B cell (primary cell): ENCODE results near the gene IL3RA. TPM values are rescaled to one million over a fixed set of nuclear protein-coding genes. Genes with fewer than 3 reads are reported as not detected.
A peak's percentile ranks its signal among the peaks of the same experiment; 100 is the strongest.

Experiments used
- ATAC-seq: fragments of 200-7000 bp; cut with Tn5 transposase; one replicate; pipeline ENCODE4 v1.10.0; 2021; ENCODE audit warnings: low read depth, mild to moderate bottlenecking, moderate number of reproducible peaks, moderate library complexity
- CTCF ChIA-PET: fragments of 350-600 bp; sonication (Branson Sonifier 250); formaldehyde crosslinking; loops from one replicate; lab custom pipeline; 2021; ENCODE audit warnings: antibody characterized with exemption, inconsistent platforms; lab: Charles Lee
- POLR2A ChIA-PET: fragments of 350-600 bp; sonication (Branson Sonifier 250); formaldehyde crosslinking; loops from one replicate; lab custom pipeline; 2021; ENCODE audit warnings: antibody characterized with exemption; lab: Charles Lee
- DNase-seq: peaks from one replicate; pipeline ENCODE4 v3.0.0; 2013
- H2AFZ ChIP-seq: 2 replicates; pipeline ENCODE4 v1.6.1; 2012; ENCODE audit warnings: mild to moderate bottlenecking, low read depth, low read length; ENCODE audit not compliant: insufficient read depth, poor library complexity, severe bottlenecking
- H3K27ac ChIP-seq, 2 donors: 1 replicate in 1 of 2; 2 replicates in 1 of 2; pipeline ENCODE4 v1.5.1; 2012 to 2013; ENCODE audit warnings: low read length in 2 of 2, mild to moderate bottlenecking in 2 of 2, moderate library complexity in 1 of 2
- H3K27me3 ChIP-seq, 4 experiments: fragments of 200-600 bp in 1 of 4; sonication (generic) in 1 of 4; replicated peaks in 1 of 4; 1 replicate in 2 of 4; 2 replicates in 2 of 4; pipeline versions ENCODE4 v1.6.1 to v1.7.0; 2013 to 2016; ENCODE audit warnings: low read length in 3 of 4, mild to moderate bottlenecking in 2 of 4, mixed read lengths in 1 of 4, moderate library complexity in 1 of 4; ENCODE audit not compliant: insufficient read depth in 4 of 4, control insufficient read depth in 3 of 4; ENCODE audit errors: control extremely low read depth in 1 of 4
- H3K36me3 ChIP-seq, 2 experiments: replicated peaks in 1 of 2; 1 replicate in 1 of 2; 2 replicates in 1 of 2; pipeline versions ENCODE4 v1.6.1 to v1.7.1; 2013; ENCODE audit warnings: low read length in 1 of 2; ENCODE audit not compliant: insufficient read depth in 2 of 2, control insufficient read depth in 1 of 2; ENCODE audit errors: control extremely low read depth in 1 of 2, extremely low read depth in 1 of 2
- H3K4me1 ChIP-seq, 2 donors: fragments of 200-600 bp in 1 of 2; sonication (generic) in 1 of 2; 1 replicate in 1 of 2; 2 replicates in 1 of 2; pipeline versions ENCODE4 v1.5.1 to v1.6.1; 2013 to 2017; ENCODE audit warnings: low read length in 2 of 2; ENCODE audit not compliant: control insufficient read depth in 2 of 2, insufficient read depth in 2 of 2
- H3K4me2 ChIP-seq: replicated peaks from 2 replicates; pipeline ENCODE3; 2012; ENCODE audit warnings: mild to moderate bottlenecking, low read depth, low read length; ENCODE audit not compliant: poor library complexity, severe bottlenecking
- H3K4me3 ChIP-seq, 5 experiments: fragments of 200-600 bp in 1 of 5; sonication (generic) in 1 of 5; 1 replicate in 3 of 5; 2 replicates in 2 of 5; pipeline versions ENCODE4 v1.5.1 to v1.7.0; 2011 to 2016; ENCODE audit warnings: low read length in 4 of 5, mild to moderate bottlenecking in 4 of 5, low read depth in 2 of 5, control low read depth in 1 of 5, moderate library complexity in 1 of 5; ENCODE audit not compliant: insufficient read depth in 1 of 5; ENCODE audit errors: control extremely low read depth in 1 of 5, extremely low read depth in 1 of 5
- H3K79me2 ChIP-seq: fragments of 200-600 bp; sonication (generic); one replicate; pipeline ENCODE4 v1.6.0; 2016; ENCODE audit warnings: low read length; ENCODE audit not compliant: control insufficient read depth, insufficient read depth
- H3K9ac ChIP-seq: fragments of 200-600 bp; sonication (generic); 2 replicates; pipeline ENCODE4 v1.6.1; 2017; ENCODE audit warnings: mild to moderate bottlenecking, low read length, moderate library complexity
- H3K9me3 ChIP-seq, 3 donors: one replicate each; pipeline versions ENCODE4 v1.6.1 to v1.7.1; 2013; ENCODE audit warnings: low read length in 2 of 3; ENCODE audit not compliant: control insufficient read depth in 2 of 3, insufficient read depth in 1 of 3; ENCODE audit errors: control extremely low read depth in 1 of 3
- H4K20me1 ChIP-seq: 2 replicates; pipeline ENCODE4 v1.6.0; 2012; ENCODE audit warnings: mild to moderate bottlenecking, low read length; ENCODE audit not compliant: insufficient read depth, control insufficient read depth, poor library complexity, severe bottlenecking
- H3K27ac Mint-ChIP-seq: one replicate; pipeline ENCODE4 v1.8.0; 2021; ENCODE audit warnings: mixed read lengths
- H3K27me3 Mint-ChIP-seq: one replicate; pipeline ENCODE4 v1.8.0; 2021; ENCODE audit warnings: mixed read lengths
- H3K4me1 Mint-ChIP-seq: one replicate; pipeline ENCODE4 v1.8.0; 2021; ENCODE audit warnings: mixed read lengths
- H3K4me3 Mint-ChIP-seq: one replicate; pipeline ENCODE4 v1.8.0; 2021; ENCODE audit warnings: mixed read lengths
- H3K9me3 Mint-ChIP-seq: one replicate; pipeline ENCODE4 v1.8.0; 2022; ENCODE audit warnings: mixed read lengths; ENCODE audit not compliant: insufficient read depth
- CTCF ChIP-seq: fragments of 200-600 bp; IDR thresholded peaks from one replicate; pipeline ENCODE4 v1.8.0; 2022; ENCODE audit warnings: antibody characterized with exemption, mild to moderate bottlenecking
- EZH2 ChIP-seq: IDR thresholded peaks from 2 replicates; pipeline ENCODE4 v1.6.1; 2012; ENCODE audit warnings: borderline replicate concordance, low read depth, mild to moderate bottlenecking, moderate library complexity, low read length; ENCODE audit not compliant: insufficient read depth, poor library complexity, severe bottlenecking
- WGBS: methylation state at CpG from one replicate; pipeline ENCODE4 v1.1.5; 2013; ENCODE audit warnings: missing lambda C conversion rate; ENCODE audit not compliant: insufficient coverage; 5-methylcytosine and 5-hydroxymethylcytosine counted together
- intact Hi-C: fragments of 100-400 bp; cut with micrococcal nuclease; formaldehyde crosslinking; loops from one replicate; pipeline ENCODE4 v1.10.0; 2022
- polyA plus RNA-seq: library from polyadenylated mRNA; depleted of rRNA; stranded (reverse); fragments of >200 nt; gene quantifications from 2 replicates; pipeline ENCODE4 v1.2.3, GENCODE V29; 2012
- total RNA-seq, 2 donors: library from RNA; stranded (reverse); fragments of 120-200 nt in 1 of 2; gene quantifications; 1 replicate in 1 of 2; 2 replicates in 1 of 2; pipeline versions ENCODE4 v1.2.3 to v1.2.4, GENCODE V29; 2013 to 2022

Gene IL3RA
- total and polyA plus RNA-seq, 2 donors (not counting 1 experiment from before 2014, with no cell fraction given), result 1.6 to 31.6 TPM

- peaks cover 35% of the 10 kb centered on the region for H3K4me1 Mint-ChIP-seq
- intact Hi-C loops, result loop anchor here (10.0 kb wide), 1 partner anchor 1134 kb away; no protein-coding TSS in a partner anchor
- H3K27ac Mint-ChIP-seq, result peak overlapping the region; percentile 96
- Histone ChIP-seq H3K4me1 (peaks cover 17 to 22% of the 10 kb centered on the region in 2 donors), H3K9me3 (peaks cover 0 to 10% (median 0%) of the 10 kb centered on the region in 3 donors), H3K27ac (peak overlapping the region; percentile 90 to 96), H3K27me3 (no peaks in the 10 kb centered on the region), H3K36me3 (peaks cover 0 to 54% of the 10 kb centered on the region in 2 experiments), H3K4me2 (peak overlapping the region; percentile 96), H4K20me1 (peaks cover 84% of the 10 kb centered on the region), H3K4me3 (peak overlapping the region; percentile 53 to 100 (median 99)), H3K79me2 (peaks cover 80% of the 10 kb centered on the region), H3K9ac (peak overlapping the region; percentile 96), H2AFZ (peak overlapping the region; percentile 91)
- H3K9me3 Mint-ChIP-seq, result no peaks in the 10 kb centered on the region
- peak overlapping the region; percentile 92 for H3K4me3 Mint-ChIP-seq
- H3K27me3 Mint-ChIP-seq, result no peaks in the 10 kb centered on the region
- TF ChIP-seq EZH2 (no peak), CTCF (no peak)
- ChIA-PET CTCF (no interaction called here), POLR2A (no interaction called here)
- 64% methylated on average over 23 of the region's 30 CpGs for WGBS
- DNase-seq (no peak), ATAC-seq (no peak)
Observed at GRCh38 chrX:1390621-1391369, 54.2 kb downstream of the IL3RA start.

- POLR2A ChIA-PET, result no interaction called here
- H3K79me2 ChIP-seq, result peaks cover 85% of the 10 kb centered on the region
- H3K27ac Mint-ChIP-seq, result peak overlapping the region; percentile 96
- peak overlapping the region; percentile 53 to 100 (median 99) for H3K4me3 ChIP-seq
- H3K4me1 ChIP-seq, result peaks cover 17 to 22% of the 10 kb centered on the region in 2 donors
- no peaks in the 10 kb centered on the region for H3K27me3 ChIP-seq
- ATAC-seq (no peak), DNase-seq (no peak)
- intact Hi-C loops, result loop anchor here (10.0 kb wide), 1 partner anchor 1133 kb away; no protein-coding TSS in a partner anchor
- peaks cover 0 to 52% of the 10 kb centered on the region in 2 experiments for H3K36me3 ChIP-seq
- TF ChIP-seq EZH2, result no peak
- no peak for TF ChIP-seq CTCF
- peak overlapping the region; percentile 92 for H3K4me3 Mint-ChIP-seq
- peaks cover 38% of the 10 kb centered on the region for H3K4me1 Mint-ChIP-seq
- H2AFZ ChIP-seq, result peak overlapping the region; percentile 91
- CTCF ChIA-PET, result no interaction called here
- H3K9me3 Mint-ChIP-seq, result no peaks in the 10 kb centered on the region
- H3K9me3 ChIP-seq, result peaks cover 0 to 10% (median 0%) of the 10 kb centered on the region in 3 donors
- under 1% methylated on average over 19 of the region's 19 CpGs for WGBS
- peaks cover 87% of the 10 kb centered on the region for H4K20me1 ChIP-seq
- H3K4me2 ChIP-seq, result peak overlapping the region; percentile 96
- H3K27me3 Mint-ChIP-seq, result no peaks in the 10 kb centered on the region
- peak overlapping the region; percentile 90 to 96 for H3K27ac ChIP-seq
- H3K9ac ChIP-seq, result peak overlapping the region; percentile 96
Observed at GRCh38 chrX:1391370-1391706, 54.8 kb downstream of the IL3RA start.
